A673 (cell line): ENCODE data around the gene PLCB2. TPM values are rescaled to one million over a fixed set of nuclear protein-coding genes. Genes with fewer than 3 reads are reported as not detected.

Experiments
- BruUV-seq: library from RNA; stranded (reverse); fragments of 400-500 nt; replicated peaks from 2 replicates; lab custom pipeline; 2021; lab: Mats Ljungman, UMichigan
- CTCF ChIA-PET: fragments of 300-600 bp; sonication (Branson Sonifier 250); formaldehyde crosslinking; loops from one replicate; lab custom pipeline; 2022; ENCODE audit warnings: antibody characterized with exemption; lab: Charles Lee
- POLR2A ChIA-PET: fragments of 300-600 bp; sonication (Branson Sonifier 250); formaldehyde crosslinking; loops from one replicate; lab custom pipeline; 2022; ENCODE audit warnings: antibody characterized with exemption; ENCODE audit not compliant: low non-redundant PET; lab: Charles Lee
- DNase-seq: peaks from one replicate; pipeline ENCODE4 v3.0.0-alpha.2; 2015; ENCODE audit warnings: low spot score
- H3K27ac ChIP-seq: fragments of 200-600 bp; sonication (generic); 2 replicates; pipeline ENCODE4 v1.5.1; 2016; ENCODE audit warnings: mixed run types, low read depth, mild to moderate bottlenecking, mixed read lengths, antibody characterized with exemption, low read length; ENCODE audit not compliant: poor library complexity, severe bottlenecking
- H3K27me3 ChIP-seq: fragments of 200-600 bp; sonication (generic); replicated peaks from 2 replicates; pipeline ENCODE4 v1.6.1; 2017; ENCODE audit warnings: mixed run types, low read depth, mild to moderate bottlenecking, mixed read lengths, antibody characterized with exemption, low read length; ENCODE audit not compliant: insufficient read depth, poor library complexity
- H3K36me3 ChIP-seq: fragments of 200-600 bp; sonication (generic); 2 replicates; pipeline ENCODE4 v1.6.1; 2016; ENCODE audit warnings: mixed run types, mild to moderate bottlenecking, mixed read lengths, antibody characterized with exemption, low read length; ENCODE audit not compliant: insufficient read depth, poor library complexity, severe bottlenecking
- H3K4me1 ChIP-seq: fragments of 200-600 bp; sonication (generic); 2 replicates; pipeline ENCODE4 v1.6.1; 2017; ENCODE audit warnings: mixed run types, mild to moderate bottlenecking, mixed read lengths, antibody characterized with exemption, low read length; ENCODE audit not compliant: insufficient read depth, poor library complexity, severe bottlenecking
- H3K4me3 ChIP-seq: fragments of 200-600 bp; sonication (generic); 2 replicates; pipeline ENCODE4 v1.5.1; 2016; ENCODE audit warnings: low read depth, mixed run types, mild to moderate bottlenecking, mixed read lengths, low read length; ENCODE audit not compliant: poor library complexity, severe bottlenecking
- H3K9me3 ChIP-seq: fragments of 200-600 bp; sonication (generic); 2 replicates; pipeline ENCODE4 v1.6.1; 2016; ENCODE audit warnings: mixed run types, low read depth, mild to moderate bottlenecking, mixed read lengths, antibody characterized with exemption, low read length; ENCODE audit not compliant: poor library complexity, severe bottlenecking
- CTCF ChIP-seq: fragments of 300-800, 200-600 bp; sonication (generic); conservative IDR thresholded peaks from 2 replicates; pipeline ENCODE4 v1.5.1; 2017; ENCODE audit warnings: low read depth, mild to moderate bottlenecking, antibody characterized with exemption, low read length, moderate library complexity, mixed read lengths
- EZH2 ChIP-seq: fragments of 200-600 bp; sonication (generic); IDR thresholded peaks from 2 replicates; pipeline ENCODE4 v1.6.1; 2017; ENCODE audit warnings: borderline replicate concordance, low read depth, mild to moderate bottlenecking, mixed read lengths, antibody characterized with exemption, low read length; ENCODE audit not compliant: poor library complexity, severe bottlenecking
- intact Hi-C: fragments of 100-400 bp; cut with micrococcal nuclease; formaldehyde crosslinking; loops from one replicate; pipeline ENCODE4 v1.10.0; 2022; ENCODE audit not compliant: unreplicated experiment
- total RNA-seq: library from RNA; stranded (reverse); gene quantifications from 2 replicates; pipeline ENCODE4 v1.2.3, GENCODE V29; 2021

Gene PLCB2
- total RNA-seq, 1 experiment from 2014 or later, result 5.6 TPM

- no peak overlapping the region for H3K4me3 ChIP-seq
- H3K36me3 ChIP-seq, result no peaks in the 10 kb centered on the region
- H3K27ac ChIP-seq, result peak overlapping the region; percentile 87
- TF ChIP-seq CTCF, result no peak
- no peak for TF ChIP-seq EZH2
- peaks cover 69% of the 10 kb centered on the region for H3K4me1 ChIP-seq
- CTCF ChIA-PET, result interaction anchor here (0.5 to 4.0 kb wide), 4 partner anchors 16 to 251 kb away, joined by 3 to 25 read pairs (median 9); partner anchors contain the start of gene INAFM2
- POLR2A ChIA-PET, result no interaction called here
- H3K27me3 ChIP-seq, result no peaks in the 10 kb centered on the region
- no peak for DNase-seq
- intact Hi-C loops, result loop anchor here (1.0 kb wide), 1 partner anchor 60 kb away; no protein-coding TSS in a partner anchor
- no peaks in the 10 kb centered on the region for H3K9me3 ChIP-seq
- no TSS peak for BruUV-seq
Observed at GRCh38 chr15:40338921-40339620, 31.3 kb upstream of the PLCB2 start.

GRCh38 chr15:40338041-40338657, 30.4 kb upstream of the PLCB2 start:
- TF ChIP-seq EZH2, result no peak
- TF ChIP-seq CTCF, result peak; percentile 93
- no TSS peak for BruUV-seq
- Histone ChIP-seq H3K27me3 (no peaks in the 10 kb centered on the region), H3K36me3 (no peaks in the 10 kb centered on the region), H3K27ac (peak overlapping the region; percentile 87), H3K4me1 (peaks cover 77% of the 10 kb centered on the region), H3K4me3 (no peak overlapping the region), H3K9me3 (no peaks in the 10 kb centered on the region)
- ChIA-PET CTCF (interaction anchor here (1.1 to 4.0 kb wide), 3 partner anchors 9 to 59 kb away, joined by 3 to 25 read pairs (median 14); partner anchors contain the start of gene INAFM2), POLR2A (no interaction called here)
- DNase-seq, result peak; percentile 90
- intact Hi-C loops, result loop anchor here (1.0 kb wide), 1 partner anchor 59 kb away; no protein-coding TSS in a partner anchor

- no peak overlapping the region for H3K4me3 ChIP-seq
- DNase-seq, result no peak
- H3K4me1 ChIP-seq, result peaks cover 77% of the 10 kb centered on the region
- intact Hi-C loops, result no loop called here
- no peaks in the 10 kb centered on the region for H3K36me3 ChIP-seq
- BruUV-seq, result no TSS peak
- CTCF ChIA-PET, result interaction anchor here (1.1 to 4.0 kb wide), 3 partner anchors 9 to 59 kb away, joined by 3 to 25 read pairs (median 14); partner anchors contain the start of gene INAFM2
- no peaks in the 10 kb centered on the region for H3K27me3 ChIP-seq
- no peak for TF ChIP-seq CTCF
- no peak for TF ChIP-seq EZH2
- peak overlapping the region; percentile 30 for H3K27ac ChIP-seq
- POLR2A ChIA-PET, result no interaction called here
- no peaks in the 10 kb centered on the region for H3K9me3 ChIP-seq
Observed at GRCh38 chr15:40337597-40337996, 29.9 kb upstream of the PLCB2 start.
